GM18508 (cell line): ENCODE measurements around the gene COX18.
A peak's percentile ranks its signal among the peaks of the same experiment; 100 is the strongest.

ENCODE experiments used
- ATAC-seq: cut with Tn5 transposase; IDR thresholded peaks from one replicate; pipeline ENCODE4 v1.9.1; 2021; ENCODE audit warnings: moderate number of reproducible peaks; ENCODE audit not compliant: insufficient read depth, unreplicated experiment

The COX18 gene, protein sequence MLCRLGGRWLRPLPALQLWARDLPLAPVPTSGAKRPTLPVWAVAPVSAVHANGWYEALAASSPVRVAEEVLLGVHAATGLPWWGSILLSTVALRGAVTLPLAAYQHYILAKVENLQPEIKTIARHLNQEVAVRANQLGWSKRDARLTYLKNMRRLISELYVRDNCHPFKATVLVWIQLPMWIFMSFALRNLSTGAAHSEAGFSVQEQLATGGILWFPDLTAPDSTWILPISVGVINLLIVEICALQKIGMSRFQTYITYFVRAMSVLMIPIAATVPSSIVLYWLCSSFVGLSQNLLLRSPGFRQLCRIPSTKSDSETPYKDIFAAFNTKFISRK

DNA sequence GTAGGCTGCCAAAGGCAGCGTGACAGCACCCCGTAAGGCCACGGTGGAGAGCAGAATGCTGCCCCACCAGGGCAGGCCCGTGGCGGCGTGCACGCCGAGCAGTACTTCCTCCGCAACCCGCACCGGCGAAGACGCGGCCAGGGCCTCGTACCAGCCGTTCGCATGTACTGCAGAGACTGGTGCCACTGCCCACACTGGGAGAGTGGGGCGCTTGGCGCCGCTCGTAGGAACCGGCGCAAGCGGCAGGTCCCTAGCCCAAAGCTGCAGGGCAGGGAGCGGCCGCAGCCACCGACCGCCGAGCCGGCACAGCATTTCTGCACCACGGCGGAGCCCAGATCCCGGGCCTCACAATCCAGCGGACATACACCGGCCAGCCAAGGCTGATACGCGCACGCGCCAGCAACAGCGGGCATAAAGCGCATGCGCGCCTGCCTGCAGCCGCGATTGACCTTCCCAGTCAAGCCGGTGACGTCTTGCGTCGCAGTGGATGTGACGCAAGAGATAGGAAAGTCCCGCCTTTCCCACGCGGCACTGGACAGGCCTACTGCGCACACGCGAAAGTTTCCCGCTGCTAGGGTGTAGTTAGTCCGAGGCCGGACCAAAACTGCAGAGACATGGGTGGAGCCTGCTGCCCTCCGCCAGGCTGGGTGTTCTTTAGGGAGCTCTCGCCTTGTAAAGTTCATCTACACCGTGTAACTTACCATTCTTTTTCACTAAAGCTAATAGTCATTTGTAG lies at the start of gene COX18:
TSS of gene COX18 (minus strand) at position 379 of the 736 bp plus-strand sequence. CDS start at position 312, 67 bp downstream.
- peak; percentile 76 for ATAC-seq

DNA sequence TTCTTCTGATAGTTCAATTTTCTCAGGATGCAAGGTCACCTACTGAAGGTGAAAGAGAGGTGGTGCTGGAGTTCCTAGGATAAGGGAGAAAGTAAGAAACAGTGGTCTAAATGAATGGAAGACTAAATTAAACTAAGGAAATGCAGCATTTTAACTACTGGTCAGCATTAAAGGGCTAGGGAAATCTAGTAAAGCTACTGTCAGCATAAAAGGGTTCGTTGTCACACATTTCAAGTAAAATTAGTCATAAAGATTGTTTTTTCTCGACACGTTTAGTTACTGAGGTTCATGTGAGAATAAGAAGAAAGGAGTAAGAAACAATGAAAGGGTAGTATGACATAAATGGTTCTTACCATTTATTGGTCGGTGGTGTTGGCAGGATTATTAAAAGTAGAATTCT lies 40.0 kb upstream of the COX18 start:
- ATAC-seq, result no peak

DNA sequence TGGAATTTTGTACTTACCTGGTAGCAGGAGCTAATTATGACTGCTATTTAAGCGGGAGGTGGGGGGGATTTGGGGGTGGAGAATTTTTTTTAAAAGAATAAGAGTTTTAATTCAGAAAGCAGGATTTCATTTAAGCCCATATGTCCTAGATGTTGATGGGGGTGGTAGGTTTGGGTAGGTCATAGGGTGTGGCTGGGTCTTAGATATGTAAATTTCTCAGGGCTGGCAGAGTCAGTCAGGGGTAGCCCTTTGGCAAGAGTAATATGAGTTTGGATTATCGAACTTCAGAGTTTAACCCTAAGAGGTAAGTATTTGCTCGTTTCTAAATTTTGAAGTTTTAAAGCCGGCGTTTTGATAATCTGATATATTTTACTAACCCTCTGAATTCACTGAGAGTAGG lies 35.2 kb upstream of the COX18 start:
- no peak for ATAC-seq

DNA sequence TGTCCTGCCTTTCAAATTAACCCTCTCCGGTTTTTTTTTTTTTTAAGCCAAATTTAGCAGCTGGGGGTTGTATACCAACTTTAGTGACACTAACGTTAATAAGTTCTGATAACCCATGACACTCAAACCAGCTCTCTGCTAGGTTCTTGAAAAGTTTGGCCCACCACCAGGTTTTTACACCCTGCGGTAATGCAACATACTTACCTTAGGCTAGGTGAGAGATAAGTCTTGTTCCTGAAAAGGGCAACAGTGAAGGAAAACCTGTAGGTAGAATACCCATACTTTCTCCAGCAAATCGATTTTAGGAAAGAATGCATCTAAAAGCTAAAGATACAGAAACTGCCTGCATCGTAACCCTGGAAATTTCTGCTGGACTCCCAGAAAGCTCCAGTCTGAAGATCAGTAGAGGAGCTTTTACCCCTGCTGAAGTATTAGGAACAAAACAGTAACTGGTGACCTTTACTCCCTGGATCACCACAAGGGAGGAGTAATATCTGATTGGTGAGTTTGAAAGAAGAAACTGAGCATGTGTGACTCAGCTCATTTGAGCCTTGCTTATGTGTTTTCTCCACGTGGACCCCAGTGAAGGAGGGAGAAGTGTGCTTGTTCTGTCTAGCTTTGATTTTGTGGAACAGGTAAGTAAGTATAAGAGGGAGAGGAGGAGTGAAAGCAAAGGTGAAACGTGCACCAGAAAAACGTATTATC lies 34.4 kb upstream of the COX18 start:
- no peak for ATAC-seq

DNA sequence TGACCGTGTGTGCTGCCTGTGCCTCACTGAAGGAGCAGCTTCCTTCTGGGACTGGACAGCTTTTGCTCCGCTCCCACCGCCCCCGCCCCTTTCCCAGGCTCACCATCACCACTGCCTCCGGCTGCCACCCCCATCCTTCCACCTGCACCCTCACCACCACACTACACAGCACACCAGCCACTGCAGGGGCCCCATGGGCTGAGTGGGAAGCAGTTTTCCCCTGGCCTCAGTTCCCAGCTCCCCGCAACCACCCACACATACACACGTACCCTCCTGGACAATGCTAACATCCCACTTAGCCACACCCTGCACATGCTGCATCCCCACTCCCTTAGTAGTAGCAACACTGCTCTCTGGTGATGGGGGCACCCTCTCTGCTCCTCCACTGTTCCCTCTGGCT lies 29.6 kb upstream of the COX18 start:
- no peak for ATAC-seq

DNA sequence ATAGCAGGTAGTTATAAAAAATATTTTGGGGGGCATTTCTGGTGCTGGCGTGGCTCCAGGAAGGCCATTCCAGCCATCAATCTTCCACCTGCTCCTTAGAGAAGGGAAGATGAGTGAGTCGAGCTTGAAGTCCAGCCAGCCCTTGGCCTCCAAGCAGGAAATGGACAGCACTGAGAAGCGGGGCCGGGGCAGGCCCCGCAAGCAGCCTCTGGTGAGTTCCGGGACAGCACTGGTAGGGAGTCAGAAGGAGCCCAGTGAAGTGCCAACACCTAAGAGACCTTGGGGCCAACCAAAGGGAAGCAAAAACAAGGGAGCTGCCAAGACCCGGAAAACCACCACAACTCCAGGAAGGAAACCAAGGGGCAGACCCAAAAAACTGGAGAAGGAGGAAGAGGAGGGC lies 29.2 kb upstream of the COX18 start:
- ATAC-seq, result no peak

DNA sequence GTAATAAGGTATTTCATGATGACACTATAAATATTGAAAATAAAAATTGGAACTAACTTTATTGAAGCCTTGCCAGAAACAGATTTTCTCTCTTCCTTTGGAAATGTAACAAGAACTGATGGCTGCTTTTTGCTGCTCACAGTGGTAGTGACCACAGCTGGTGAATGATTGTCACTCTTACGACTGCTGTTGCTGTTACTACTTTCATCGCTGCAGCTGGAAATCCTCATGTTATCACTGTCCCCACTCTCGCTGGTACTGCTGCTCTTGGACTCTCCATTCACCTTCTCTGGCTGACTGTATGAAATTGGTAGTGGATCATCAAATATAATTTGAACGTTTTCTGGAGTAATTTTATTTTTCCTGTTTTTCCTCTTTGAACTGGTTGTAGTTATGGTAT lies 28.5 kb upstream of the COX18 start:
- ATAC-seq, result no peak

DNA sequence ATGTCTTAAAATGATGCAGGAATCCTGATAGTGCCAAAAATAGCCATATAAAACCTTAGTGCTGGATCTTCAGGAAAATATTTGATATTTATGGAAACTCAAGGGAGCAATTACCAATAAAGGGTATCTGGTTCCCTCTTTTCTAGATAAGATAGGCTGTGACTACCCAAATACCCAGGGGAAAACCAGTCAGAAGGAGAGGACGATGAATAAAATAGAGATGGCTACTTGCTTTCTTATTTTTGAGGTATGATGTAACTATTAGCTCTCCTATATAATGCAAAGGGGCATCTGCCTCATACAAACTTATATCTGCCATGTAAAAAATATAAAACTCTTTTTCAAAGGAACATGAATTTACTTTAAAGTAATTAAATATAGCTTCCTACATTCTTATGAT lies 23.4 kb upstream of the COX18 start:
- no peak for ATAC-seq

DNA sequence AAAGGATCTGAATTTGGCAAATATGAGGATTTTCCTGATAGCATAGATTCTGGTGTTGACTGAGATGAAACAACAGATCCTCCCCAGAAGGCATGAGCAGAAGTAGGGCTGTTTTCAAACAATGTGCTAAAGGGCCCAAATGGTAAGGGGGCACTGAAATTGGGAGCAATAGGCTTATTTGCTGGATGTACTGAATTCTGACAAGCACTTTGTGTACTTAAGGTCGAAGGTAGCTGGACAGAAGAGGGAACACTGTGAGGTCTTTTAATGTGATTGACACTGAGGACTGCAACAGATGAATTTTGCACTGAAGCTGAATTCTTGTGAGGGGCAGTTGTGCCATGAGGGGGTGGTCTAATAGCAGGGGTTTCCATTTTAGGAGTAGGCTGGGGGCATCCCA lies 21.2 kb upstream of the COX18 start:
- no peak for ATAC-seq

DNA sequence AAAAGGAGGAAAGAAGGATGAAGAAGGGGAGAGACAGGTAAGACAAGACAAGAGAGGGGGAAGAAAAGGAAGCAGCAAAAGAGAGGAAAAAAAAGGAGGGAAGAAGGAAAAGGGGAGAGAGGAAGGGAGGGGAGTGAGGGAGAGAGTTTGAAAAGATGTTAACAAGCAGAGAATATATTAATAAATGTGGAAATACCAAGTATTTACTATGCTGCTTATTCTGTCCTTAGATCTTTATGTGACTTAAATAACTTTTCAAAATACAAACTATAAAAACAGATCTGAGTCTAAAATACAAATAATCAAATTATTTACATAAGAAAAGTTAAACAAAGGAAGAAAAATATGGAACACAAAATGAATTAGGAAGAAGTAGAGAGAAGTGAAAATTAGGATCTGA lies 18.4 kb upstream of the COX18 start:
- ATAC-seq, result no peak

DNA sequence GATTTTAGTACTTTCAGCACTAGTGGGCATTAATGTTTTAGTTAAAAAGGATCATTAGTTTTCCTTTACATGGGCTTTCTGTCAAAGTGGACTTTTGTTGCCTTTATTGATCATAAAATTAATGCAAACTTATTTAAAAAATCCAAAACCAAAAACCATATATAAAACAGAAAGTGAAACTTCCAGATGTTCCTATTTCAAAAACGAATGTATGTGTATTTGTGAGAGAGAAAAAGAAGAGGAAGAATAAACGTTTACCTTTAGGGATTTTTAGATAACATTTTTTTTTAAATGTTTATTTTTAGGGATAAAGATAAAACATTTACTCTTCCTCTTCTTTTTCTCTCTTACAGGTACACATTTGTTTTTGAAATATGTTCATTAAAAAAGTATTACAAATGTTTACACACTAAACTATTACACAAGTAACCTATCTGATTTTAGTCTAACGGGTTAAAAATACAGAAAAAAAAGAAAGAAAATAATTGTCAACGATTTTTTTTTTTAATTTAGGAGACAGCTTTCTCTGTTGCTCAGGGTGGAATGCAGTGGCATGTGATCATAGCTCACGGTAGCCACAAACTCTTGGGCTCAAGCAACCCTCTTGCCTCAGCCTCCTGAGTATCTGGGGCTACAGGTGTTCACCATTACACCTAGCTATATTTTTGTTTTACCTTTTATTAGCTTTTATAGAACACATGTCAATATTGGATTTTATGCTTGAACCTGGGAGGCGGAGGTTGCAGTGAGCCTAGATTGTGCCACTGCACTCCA lies 16.8 kb upstream of the COX18 start:
- no peak for ATAC-seq

DNA sequence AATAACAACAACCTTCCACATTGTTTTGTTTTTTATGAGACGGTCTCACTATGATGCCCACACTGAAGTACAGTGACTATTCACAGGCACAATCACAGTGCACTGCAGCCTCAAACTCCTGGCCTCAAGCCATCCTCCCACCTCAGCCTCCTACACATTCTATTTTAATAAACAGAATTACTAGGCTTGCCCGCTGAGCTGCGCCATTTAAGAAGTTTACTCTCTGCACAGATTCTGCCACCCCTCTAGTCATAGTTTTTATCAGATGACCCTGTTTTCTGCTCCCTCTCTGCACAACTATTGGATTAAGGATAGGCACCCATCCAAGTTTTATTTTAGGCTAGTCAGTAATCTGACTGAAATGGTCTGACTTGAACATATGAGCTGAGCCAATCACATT lies 11.3 kb upstream of the COX18 start:
- no peak for ATAC-seq

DNA sequence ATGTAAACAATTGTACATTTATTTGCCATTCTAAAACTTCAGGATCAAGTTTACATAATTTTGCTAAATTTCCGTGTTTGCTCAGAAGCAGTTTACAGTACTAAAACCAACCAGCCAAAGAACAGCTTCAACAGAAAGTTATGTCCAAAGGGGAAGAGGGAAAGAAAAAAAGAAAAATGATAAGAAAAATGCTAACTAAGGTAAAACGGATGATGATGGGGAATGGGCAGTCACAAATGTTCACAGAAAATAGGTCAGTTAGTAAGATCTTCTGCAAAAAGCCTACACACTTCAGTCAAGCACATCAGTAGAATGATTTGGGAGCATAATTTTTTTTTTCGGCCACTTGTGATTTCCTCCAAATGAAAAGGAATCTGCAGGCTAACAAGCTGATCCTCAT lies 6.3 kb upstream of the COX18 start:
- ATAC-seq, result no peak

DNA sequence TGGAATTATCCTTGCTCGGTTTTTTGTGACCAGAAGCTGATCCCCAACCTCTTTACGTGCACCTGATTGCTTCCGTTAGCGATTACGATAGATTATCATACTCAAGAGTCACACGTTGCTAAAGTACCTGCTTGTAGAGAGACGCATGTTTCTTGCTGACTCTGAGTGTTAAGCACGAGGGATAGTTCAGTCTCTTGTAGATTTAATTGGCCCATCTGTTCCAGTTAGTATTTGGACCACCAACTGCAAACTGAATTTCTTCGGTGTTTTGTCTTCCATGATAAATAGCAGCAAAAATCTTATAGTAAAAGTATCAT lies 516 bp upstream of the COX18 start:
- ATAC-seq, result peak; percentile 7

DNA sequence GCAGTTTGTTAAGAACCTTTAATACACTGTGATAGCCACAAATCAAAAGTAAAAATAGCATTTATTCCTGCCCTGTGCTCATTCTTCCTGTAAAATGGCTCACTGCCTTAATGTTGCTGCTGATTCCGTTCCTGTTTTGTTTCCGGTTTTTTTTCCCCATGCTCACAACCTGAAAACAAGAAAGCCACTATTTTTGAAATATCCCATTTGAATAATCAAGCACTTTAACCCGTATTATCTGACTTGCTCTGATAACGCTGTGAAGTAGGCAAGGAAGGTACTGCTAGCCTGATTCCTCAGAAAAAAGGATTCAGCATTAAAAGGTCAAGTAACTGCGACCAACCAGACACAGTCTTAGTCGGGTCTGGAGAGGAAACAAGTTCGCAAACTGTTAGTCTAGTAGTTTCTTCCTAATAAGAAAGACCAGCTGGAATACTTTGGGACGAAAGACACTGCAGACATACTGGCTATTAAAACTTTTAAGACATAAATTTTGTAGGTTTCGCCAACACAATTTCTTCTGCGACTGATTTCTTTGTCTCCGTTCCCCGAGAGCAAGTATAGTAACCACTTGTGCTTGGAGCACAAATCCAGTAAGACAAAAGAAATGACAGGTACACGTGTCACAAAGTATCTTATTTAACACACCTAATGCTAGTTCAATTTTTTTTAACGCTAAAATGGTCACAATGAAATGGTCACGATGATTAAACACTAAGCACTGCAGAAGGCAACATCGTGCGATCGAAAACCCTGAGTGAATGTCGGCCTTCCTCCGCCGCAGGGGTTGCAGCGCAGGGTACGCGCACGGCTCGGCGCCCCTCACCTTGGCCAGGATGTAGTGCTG lies 802 bp downstream of the COX18 start:
- no peak for ATAC-seq

DNA sequence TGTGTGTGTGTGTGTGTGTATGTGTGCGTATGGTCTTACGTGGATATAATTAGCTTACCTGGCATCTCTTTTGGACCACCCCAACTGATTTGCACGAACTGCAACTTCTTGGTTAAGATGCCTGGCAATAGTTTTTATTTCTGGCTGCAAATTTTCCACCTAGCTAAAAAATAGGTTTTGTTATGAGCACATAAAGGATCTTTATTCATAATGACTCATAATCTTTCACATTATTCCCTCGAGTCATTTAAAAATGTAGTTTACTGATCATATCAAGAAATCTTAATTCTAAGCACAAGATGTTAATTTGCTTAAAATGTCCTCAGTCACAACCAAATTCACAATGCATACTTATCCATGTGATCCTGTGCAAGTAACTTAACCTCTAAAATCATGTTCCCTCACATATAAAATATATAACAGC lies 1.5 kb downstream of the COX18 start:
- ATAC-seq, result no peak

DNA sequence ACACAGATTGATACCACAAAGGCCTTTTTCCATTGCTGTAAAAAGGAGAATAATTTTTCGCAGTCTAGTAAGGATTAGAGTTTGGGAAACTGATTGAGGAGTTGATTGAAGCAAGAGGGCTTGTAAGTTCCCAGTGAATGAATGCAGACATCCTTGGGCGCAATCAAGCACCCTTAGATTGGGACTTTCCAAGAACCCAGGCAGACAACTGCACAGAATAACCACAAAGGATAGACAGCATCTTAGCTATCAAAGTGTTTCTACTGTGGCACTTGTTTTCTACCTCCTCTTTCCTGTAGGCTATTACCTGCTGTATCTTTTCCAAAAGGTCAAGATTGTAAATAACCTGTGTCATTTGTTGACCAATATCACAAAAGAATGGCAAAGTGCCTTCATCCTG lies 2.6 kb downstream of the COX18 start:
- no peak for ATAC-seq

DNA sequence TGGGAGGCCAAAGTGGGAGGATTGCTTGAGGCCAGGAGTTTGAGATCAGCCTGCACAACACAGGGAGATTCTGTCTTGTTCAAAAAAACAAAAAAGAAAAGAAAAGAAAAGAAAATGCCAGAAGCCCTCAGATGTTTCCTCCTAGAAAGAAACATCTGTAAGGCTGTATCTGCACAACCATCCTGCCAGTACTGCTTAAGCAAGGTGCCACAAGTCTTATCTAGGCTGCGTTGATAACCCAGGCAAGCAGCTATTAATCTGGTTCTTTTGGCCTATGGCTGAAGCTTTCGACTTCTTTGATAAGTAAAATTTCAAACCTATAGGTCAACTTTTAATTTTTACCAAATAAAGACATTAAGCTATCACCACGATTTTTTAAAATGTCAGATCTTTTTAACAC lies 3.1 kb downstream of the COX18 start:
- ATAC-seq, result no peak

DNA sequence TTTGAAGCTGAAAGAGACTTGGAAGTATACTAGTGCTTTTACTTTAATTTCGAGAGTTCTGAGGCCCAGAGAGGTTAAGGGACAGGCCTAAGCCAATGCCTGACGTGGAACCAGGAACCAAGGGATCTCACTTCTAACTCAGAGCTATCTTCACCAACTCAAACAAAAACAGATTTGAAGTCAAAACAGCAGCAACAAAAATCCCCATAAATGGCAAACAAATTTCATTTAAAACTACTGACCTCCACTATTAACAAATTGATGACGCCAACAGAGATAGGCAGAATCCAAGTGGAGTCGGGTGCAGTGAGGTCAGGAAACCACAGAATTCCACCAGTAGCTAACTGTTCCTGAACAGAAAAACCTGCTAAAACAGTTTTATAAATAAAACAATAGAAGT lies 5.0 kb downstream of the COX18 start:
- no peak for ATAC-seq
